SH-SY5Y (cell line): ENCODE data around the gene RHBDF2.

Source experiments
- GATA2 ChIP-seq: IDR thresholded peaks from 2 replicates; pipeline ENCODE4 v1.6.1; 2011; ENCODE audit warnings: mild to moderate bottlenecking, low read depth, low read length
- GATA3 ChIP-seq: IDR thresholded peaks from 2 replicates; pipeline ENCODE4 v1.6.1; 2011; ENCODE audit warnings: low read depth, mild to moderate bottlenecking, low read length, moderate library complexity

The RHBDF2 gene

DNA sequence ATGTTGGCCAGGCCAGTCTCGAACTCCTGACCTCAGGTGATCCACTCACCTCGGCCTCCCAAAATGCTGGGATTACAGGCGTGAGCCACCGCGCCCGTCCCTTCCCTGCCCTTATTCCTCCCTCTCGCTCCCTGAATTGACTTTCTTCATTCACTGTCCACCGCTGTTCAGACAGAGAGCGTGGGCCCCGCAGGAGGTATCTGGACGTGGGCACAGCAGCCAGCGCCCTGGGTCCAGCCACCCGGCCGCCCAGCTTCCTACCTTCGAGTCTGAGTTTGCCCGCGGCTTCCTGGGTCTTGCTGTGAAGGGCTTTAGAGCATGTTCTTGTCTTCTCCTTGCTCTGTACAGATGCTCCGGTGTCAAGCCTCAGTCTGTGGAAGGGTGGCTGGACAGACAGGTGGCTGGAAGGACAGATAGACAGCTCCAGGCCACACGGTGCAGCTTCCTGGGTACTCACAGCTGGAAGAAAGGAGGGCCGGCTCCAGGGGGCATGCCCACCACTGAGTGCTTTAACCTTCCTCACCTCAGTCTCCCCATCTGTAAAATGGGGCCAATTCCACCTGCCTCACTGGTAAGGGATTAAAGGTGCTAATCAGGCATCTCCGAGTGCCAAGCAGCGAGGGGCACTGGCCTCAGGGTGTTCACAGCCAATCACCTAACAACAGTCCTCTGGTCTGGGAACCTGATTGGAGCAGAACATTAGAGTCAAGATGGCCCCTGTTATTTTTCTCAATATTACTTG lies 13.6 kb downstream of the RHBDF2 start:
- TF ChIP-seq GATA3 (no peak), GATA2 (no peak)

GRCh38 chr17:76485569-76485968 lies 15.7 kb downstream of the RHBDF2 start:
- TF ChIP-seq GATA3, result no peak
- no peak for TF ChIP-seq GATA2

DNA sequence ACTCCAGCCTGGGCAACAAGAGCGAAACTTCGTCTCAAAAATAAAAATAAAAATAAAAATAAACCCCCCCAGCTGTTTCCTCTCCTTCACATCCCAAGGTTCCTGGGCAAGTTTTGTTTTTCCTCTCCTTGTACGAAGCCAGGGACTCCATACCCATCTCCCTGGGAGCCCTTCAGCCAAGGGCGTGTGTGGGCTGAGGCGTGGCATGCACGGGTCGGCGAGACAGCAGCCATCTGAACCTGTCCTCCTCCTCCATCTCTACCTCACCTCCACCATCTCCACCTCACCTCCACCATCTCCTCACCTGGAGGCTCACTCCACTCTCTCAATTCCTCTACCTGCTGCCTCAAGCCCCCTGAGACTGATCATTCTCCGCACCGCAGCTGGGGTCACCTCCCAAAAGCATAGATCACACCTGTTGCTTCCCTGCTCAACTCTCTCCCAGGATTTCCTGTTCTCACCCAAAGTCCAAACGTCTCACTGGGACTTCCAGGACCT lies 16.9 kb downstream of the RHBDF2 start:
- TF ChIP-seq GATA3, result no peak
- TF ChIP-seq GATA2, result no peak

GRCh38 chr17:76481071-76481655 lies 20.1 kb downstream of the RHBDF2 start:
- TF ChIP-seq GATA2 (no peak), GATA3 (no peak)

- TF ChIP-seq GATA3 (no peak), GATA2 (no peak)
Observed at GRCh38 chr17:76480632-76481031, 20.6 kb downstream of the RHBDF2 start.

DNA sequence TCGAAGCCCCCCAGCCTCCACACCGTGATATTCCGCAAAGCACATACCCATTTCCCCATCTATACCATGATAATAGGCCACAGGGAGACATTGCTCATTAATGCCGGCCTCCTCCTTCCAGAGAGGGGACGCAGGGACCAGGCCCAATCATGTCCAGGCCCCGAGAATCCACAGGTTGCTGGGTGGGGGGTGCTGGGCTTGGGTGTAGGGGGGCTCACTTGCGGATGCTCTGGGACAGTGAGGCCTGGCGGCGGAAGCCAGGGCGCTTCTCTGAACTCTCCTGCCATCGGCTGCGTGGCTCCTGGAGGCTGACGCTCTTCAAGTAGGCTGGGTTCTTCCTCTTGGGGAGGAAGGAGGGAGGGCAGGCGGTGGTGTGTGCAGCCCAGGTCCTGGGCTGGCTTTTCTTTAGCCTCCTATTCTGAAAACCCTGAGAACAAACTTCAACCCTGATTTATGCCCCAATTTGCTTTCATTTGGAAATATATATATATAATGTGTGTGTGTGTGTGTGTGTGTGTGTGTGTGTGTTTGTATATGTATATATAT lies 21.6 kb downstream of the RHBDF2 start:
- no peak for TF ChIP-seq GATA2
- no peak for TF ChIP-seq GATA3

DNA sequence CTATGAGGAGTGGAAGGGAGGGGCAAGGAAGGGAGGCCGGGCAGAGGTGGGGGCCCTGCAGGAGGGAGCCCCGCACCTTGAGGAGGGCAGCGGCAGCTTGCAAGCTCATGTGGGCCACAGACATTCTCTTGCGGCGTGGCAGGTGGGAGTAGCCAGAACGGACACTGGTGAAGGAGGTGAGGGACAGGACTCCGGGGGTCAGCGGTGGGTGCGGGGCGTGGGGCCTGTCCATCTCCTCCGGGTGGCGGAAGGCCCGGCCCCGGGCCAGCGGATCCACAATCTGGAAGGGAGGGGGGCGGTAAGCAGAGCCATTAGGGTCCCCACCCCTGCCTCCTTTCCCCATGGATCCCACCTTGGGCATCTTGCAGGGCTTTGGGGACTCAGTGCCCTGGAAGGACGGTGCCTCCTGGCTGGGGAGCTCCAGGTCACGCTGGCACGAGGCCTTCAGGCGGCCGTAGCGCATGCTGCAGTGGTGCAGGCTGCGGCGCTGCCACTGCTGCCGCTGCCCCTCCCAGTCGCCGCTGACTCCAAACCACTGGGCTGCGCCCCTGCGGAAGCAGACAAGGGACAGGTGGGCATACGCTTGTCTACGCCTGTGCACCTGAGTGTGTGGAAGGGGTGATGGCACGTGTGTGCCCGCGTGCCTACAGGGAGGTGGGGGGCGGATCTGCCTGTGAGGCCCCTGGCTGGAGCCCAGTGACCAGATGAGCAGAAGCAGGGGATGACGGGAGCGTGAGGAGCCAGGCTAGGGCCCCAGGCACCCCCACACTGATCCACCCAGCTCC lies 22.3 kb downstream of the RHBDF2 start:
- TF ChIP-seq GATA3, result no peak
- no peak for TF ChIP-seq GATA2

DNA sequence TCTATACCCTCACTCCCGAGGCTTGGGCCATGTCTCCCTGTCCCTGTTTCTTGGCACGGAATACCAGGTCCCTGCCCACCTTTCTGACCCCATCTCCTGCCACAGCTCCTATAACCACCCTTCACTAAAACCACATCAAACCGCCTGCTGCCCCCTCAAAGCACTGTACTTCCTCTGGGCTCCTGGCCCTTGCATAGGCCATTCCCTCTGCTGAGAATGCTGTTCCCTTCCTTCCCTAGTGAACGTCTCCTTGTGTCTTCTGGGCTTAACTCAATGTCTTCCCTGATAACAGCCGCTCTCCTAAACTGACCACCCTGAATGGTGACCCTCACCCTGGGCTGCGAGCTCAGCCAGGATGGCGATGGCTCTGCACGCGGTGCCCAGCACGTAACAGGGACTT lies 23.1 kb downstream of the RHBDF2 start:
- TF ChIP-seq GATA2, result no peak
- TF ChIP-seq GATA3, result no peak

- TF ChIP-seq GATA2, result no peak
- TF ChIP-seq GATA3, result no peak
Observed at GRCh38 chr17:76477576-76477975, 23.6 kb downstream of the RHBDF2 start.

DNA sequence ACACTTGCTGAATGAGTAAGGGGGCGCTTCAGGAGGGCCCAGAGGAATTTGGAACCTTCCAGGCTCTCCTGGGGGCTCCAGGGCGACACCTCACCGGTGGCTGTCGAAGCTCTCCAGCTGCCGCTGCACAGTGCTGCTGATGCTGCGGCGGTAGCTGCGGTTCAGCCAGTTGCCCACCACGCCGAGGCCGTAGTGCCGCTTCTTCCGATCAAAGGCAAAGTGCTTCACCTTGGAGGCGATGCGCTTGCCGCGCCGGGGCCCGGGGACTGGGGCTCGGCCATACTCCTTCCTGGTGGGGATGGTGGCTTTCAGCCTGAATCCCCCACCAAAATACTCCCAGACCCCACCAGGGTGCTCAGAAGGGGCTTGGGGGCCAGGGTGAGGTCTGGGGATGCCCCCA lies 24.5 kb downstream of the RHBDF2 start:
- no peak for TF ChIP-seq GATA3
- no peak for TF ChIP-seq GATA2

DNA sequence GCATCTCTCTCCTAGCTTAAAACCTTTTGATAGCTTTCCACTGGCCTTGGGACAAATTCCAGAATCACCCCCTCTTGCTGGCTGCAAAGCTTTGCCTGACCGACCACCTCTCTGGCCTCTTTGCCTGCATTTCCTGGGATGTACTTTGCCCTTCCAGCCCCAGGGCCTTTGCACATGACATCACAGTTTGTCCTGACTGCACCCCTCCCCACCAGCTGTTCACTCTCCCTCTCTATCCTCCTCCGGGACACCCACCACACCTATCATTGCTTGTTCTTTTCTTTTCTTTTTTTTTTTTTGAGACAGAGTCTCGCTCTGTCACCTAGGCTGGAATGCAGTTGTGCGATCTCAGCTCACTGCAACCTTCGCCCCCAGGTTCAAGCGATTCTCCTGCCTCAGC lies 25.9 kb downstream of the RHBDF2 start:
- TF ChIP-seq GATA3 (no peak), GATA2 (no peak)

DNA sequence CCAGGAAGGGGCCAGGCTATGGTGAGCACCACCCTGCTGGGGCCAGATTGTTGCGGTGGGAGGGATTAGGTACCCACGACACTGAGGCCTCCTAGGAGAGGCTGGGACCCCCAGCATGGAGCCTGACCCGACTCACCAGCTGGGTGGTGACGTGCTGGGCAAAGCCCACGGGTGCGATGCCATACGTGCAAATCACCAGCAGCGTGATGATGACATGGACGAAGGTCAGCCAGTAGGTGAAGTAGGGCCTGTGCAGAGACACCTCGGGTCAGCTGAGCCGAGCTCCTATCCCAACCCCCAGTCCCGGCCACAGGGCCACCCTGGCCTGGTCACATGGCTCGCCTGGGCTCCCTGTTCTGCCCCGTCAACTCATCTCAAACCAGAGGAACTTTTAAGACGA lies 26.3 kb downstream of the RHBDF2 start:
- no peak for TF ChIP-seq GATA2
- no peak for TF ChIP-seq GATA3

DNA sequence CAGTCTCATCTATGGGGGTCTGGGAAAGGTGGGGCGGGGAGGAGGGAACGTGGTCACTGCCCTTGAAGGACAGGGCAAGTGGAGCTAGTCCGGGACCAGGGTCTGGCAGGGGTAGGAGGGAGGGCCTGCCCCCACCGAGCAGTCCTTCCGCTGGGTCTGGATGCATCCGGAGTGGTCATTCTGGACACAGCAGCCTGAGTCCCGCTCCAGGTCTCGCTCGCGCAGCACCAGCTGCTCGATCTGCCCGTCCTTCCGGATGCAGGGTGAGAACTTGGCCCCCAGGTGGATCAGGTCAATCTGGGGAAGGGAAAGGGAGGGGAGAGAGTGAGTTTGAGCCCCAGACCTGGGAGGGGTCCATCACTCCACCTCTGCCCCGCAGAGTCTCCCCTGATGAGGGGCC lies 27.0 kb downstream of the RHBDF2 start:
- no peak for TF ChIP-seq GATA2
- no peak for TF ChIP-seq GATA3

DNA sequence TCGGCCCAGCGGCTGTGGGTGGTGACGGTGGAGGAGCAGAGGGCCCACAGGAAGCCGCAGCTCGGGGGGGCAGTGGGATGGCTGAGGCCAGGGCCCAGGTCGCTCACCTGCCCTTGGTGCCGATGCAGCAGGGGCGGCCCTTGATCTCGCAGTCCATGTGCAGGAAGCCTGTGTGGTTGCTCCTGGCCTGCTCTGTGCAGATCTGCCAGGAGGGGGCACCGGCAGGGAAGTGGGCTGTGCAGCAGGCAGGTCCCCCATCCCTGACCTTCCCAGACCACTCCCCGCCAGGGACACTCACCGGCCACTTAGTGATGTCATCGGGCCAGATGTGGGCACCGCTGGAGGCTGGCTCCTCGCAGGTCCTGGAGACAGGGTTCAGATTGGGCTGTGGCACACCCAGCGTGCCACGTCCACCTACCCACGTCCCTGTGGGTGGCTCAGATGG lies 27.7 kb downstream of the RHBDF2 start:
- TF ChIP-seq GATA2, result no peak
- TF ChIP-seq GATA3, result no peak
